ENCODE results near the gene CDC27. TPM values are rescaled to one million over a fixed set of nuclear protein-coding genes. Genes with fewer than 3 reads are reported as not detected.
"Not testable (repeated sequence)": the region's sequence is repeated elsewhere in the genome, so short reads cannot be mapped to it uniquely, and the experiment has no call there.

The CDC27 gene
- total RNA-seq, 2 experiments from 2014 or later = 52.5 to 52.8 TPM

DNA sequence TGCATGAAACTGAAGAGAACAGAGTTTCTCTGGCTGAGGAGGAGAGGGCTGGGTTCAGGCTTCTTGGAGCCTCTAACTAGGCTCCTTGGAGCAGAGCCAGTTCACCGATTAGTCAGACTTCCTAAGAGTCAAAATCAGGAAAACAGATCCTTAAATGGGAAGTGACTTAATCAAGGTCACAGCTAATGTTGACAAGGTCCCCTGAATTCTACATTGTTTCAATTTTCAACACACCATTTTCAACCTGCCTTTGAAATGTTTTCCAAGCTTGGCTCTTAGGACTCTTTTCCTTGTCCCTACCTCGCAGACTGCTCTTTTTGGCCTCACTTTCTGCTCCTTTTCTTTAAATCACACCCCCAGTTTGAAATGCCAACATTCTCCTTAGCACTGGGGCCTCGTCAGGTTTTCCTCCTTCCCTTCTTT is 36.4 kb upstream of the CDC27 start:
- TF ChIP-seq, protein P1, sequence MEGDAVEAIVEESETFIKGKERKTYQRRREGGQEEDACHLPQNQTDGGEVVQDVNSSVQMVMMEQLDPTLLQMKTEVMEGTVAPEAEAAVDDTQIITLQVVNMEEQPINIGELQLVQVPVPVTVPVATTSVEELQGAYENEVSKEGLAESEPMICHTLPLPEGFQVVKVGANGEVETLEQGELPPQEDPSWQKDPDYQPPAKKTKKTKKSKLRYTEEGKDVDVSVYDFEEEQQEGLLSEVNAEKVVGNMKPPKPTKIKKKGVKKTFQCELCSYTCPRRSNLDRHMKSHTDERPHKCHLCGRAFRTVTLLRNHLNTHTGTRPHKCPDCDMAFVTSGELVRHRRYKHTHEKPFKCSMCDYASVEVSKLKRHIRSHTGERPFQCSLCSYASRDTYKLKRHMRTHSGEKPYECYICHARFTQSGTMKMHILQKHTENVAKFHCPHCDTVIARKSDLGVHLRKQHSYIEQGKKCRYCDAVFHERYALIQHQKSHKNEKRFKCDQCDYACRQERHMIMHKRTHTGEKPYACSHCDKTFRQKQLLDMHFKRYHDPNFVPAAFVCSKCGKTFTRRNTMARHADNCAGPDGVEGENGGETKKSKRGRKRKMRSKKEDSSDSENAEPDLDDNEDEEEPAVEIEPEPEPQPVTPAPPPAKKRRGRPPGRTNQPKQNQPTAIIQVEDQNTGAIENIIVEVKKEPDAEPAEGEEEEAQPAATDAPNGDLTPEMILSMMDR (IDR thresholded peaks at IDR 0.05) = no peak
- Histone ChIP-seq H3K27ac (ENCODE audit: low read depth in 1 of 2, low read length in 2 of 2) (no peak overlapping the region), H3K36me3 (ENCODE audit: insufficient read depth, low read length) (no peaks in the 10 kb centered on the region), H3K4me3 (ENCODE audit: low read length) (no peak overlapping the region), H3K27me3 (ENCODE audit: control insufficient read depth in 1 of 2, insufficient read depth in 2 of 2, low read length in 2 of 2) (no peaks in the 10 kb centered on the region), H3K4me1 (ENCODE audit: insufficient read depth, low read length) (peaks cover 21% of the 10 kb centered on the region), H3K9me3 (ENCODE audit: control insufficient read depth in 1 of 2, insufficient read depth in 1 of 2, low read length in 2 of 2) (no peaks in the 10 kb centered on the region)
- CTCF ChIA-PET = no interaction called here
- H3K27me3 Mint-ChIP-seq = peaks cover 10% of the 10 kb centered on the region
- DNase-seq (no peak), ATAC-seq (ENCODE audit: poor library complexity) (no peak)
- POLR2A ChIA-PET = interaction anchor here (1.0 kb wide), 1 partner anchor 99 kb away, joined by 3 read pairs; no protein-coding TSS in a partner anchor
- intact Hi-C loops (cut with DNase I, micrococcal nuclease) = no loop called here
- no peak overlapping the region for H3K27ac Mint-ChIP-seq
- H3K4me3 Mint-ChIP-seq = no peak overlapping the region
- H3K9me3 Mint-ChIP-seq = no peaks in the 10 kb centered on the region
- H3K4me1 Mint-ChIP-seq (ENCODE audit: low read depth) = peaks cover 17% of the 10 kb centered on the region
- H3K36me3 Mint-ChIP-seq (ENCODE audit: low read depth) = no peaks in the 10 kb centered on the region

DNA sequence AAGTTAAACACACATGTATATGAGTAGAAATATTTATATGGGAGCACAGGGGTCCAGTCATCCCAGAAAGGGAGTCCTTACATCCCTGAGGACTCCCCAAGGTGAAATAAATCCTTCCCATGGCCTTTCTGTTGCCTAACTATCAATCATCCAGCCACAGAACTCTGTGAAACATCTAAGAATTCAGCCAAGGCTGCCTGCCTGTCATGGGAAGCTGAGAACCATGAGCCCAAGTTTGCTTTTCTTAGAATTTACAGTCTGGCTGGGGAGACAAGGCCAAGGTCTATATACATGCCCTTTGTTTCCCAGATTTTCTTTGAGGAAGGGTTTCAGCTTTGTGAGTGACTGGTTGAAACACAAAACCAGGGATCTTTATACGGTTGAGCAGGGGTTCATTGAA is 35.9 kb upstream of the CDC27 start:
- intact Hi-C loops (cut with DNase I, micrococcal nuclease) = no loop called here
- Mint-ChIP-seq H3K27me3 (peaks cover 6% of the 10 kb centered on the region), H3K36me3 (ENCODE audit: low read depth) (no peaks in the 10 kb centered on the region), H3K4me1 (ENCODE audit: low read depth) (peaks cover 17% of the 10 kb centered on the region), H3K4me3 (no peak overlapping the region), H3K27ac (no peak overlapping the region), H3K9me3 (no peaks in the 10 kb centered on the region)
- DNase-seq = no peak
- POLR2A ChIA-PET = interaction anchor here (1.0 kb wide), 1 partner anchor 99 kb away, joined by 3 read pairs; no protein-coding TSS in a partner anchor
- no peaks in the 10 kb centered on the region for H3K9me3 ChIP-seq (ENCODE audit: control insufficient read depth in 1 of 2, insufficient read depth in 1 of 2, low read length in 2 of 2)
- TF ChIP-seq, protein P1 (IDR thresholded peaks at IDR 0.05) = no peak
- ATAC-seq (ENCODE audit: poor library complexity) = no peak
- H3K4me1 ChIP-seq (ENCODE audit: insufficient read depth, low read length) = peaks cover 24% of the 10 kb centered on the region
- CTCF ChIA-PET = no interaction called here
- no peaks in the 10 kb centered on the region for H3K27me3 ChIP-seq (ENCODE audit: control insufficient read depth in 1 of 2, insufficient read depth in 2 of 2, low read length in 2 of 2)
- no peaks in the 10 kb centered on the region for H3K36me3 ChIP-seq (ENCODE audit: insufficient read depth, low read length)
- H3K4me3 ChIP-seq (ENCODE audit: low read length) = no peak overlapping the region
- H3K27ac ChIP-seq (ENCODE audit: low read depth in 1 of 2, low read length in 2 of 2) = no peak overlapping the region

DNA sequence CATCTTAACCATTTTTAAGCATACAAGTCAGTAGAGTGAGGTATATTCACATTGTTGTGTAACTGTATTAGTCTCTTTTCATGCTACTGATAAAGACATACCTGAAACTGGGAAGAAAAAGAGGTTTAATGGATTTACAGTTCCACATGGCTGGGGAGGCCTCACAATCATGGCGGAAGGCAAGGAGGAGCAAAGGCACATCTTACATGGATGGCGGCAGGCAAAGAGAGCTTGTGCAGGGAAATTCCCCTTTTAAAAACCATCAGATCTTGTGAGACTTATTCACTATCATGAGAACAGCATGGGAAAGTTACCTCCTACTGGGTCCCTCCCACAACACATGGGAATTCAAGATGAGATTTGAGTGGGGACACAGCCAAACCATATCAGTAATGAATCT is 35.0 kb upstream of the CDC27 start:
- H3K27ac ChIP-seq (ENCODE audit: low read depth in 1 of 2, low read length in 2 of 2); intact Hi-C loops (cut with DNase I, micrococcal nuclease); H3K9me3 ChIP-seq (ENCODE audit: control insufficient read depth in 1 of 2, insufficient read depth in 1 of 2, low read length in 2 of 2); POLR2A ChIA-PET; H3K4me3 ChIP-seq (ENCODE audit: low read length); DNase-seq; H3K27me3 Mint-ChIP-seq; H3K27me3 ChIP-seq (ENCODE audit: control insufficient read depth in 1 of 2, insufficient read depth in 2 of 2, low read length in 2 of 2); H3K36me3 Mint-ChIP-seq (ENCODE audit: low read depth); CTCF ChIA-PET; H3K36me3 ChIP-seq (ENCODE audit: insufficient read depth, low read length); H3K27ac Mint-ChIP-seq; H3K9me3 Mint-ChIP-seq; H3K4me3 Mint-ChIP-seq; ATAC-seq (ENCODE audit: poor library complexity): not testable (repeated sequence)
- H3K4me1 ChIP-seq (ENCODE audit: insufficient read depth, low read length) = peaks cover 25% of the 10 kb centered on the region
- peaks cover 16% of the 10 kb centered on the region for H3K4me1 Mint-ChIP-seq (ENCODE audit: low read depth)

DNA sequence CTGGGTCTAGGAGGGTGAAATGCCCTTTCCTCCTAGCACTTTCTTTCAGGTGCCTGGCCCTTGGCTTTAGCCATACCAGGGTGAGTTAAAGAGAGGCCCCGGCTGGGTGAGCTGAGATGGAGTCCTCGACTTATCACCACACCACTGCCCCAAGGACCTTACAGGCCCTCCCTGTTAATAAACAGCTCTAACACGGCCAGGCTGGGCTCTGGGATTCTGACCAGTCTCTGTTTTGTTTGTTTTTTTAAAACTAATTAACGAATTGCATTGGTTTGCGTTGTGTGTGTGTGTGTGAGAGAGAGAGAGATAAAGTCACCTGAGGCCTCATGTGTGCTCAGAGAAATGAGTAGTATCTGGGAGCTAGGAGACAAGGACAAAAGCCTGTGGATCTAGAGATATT is 34.4 kb upstream of the CDC27 start:
- Mint-ChIP-seq H3K36me3 (ENCODE audit: low read depth) (no peaks in the 10 kb centered on the region), H3K27me3 (no peaks in the 10 kb centered on the region), H3K9me3 (no peaks in the 10 kb centered on the region), H3K27ac (no peak overlapping the region), H3K4me1 (ENCODE audit: low read depth) (peaks cover 22% of the 10 kb centered on the region), H3K4me3 (no peak overlapping the region)
- Histone ChIP-seq H3K27ac (ENCODE audit: low read depth in 1 of 2, low read length in 2 of 2) (no peak overlapping the region), H3K27me3 (ENCODE audit: control insufficient read depth in 1 of 2, insufficient read depth in 2 of 2, low read length in 2 of 2) (no peaks in the 10 kb centered on the region), H3K9me3 (ENCODE audit: control insufficient read depth in 1 of 2, insufficient read depth in 1 of 2, low read length in 2 of 2) (no peaks in the 10 kb centered on the region), H3K4me1 (ENCODE audit: insufficient read depth, low read length) (peaks cover 31% of the 10 kb centered on the region), H3K36me3 (ENCODE audit: insufficient read depth, low read length) (no peaks in the 10 kb centered on the region), H3K4me3 (ENCODE audit: low read length) (no peak overlapping the region)
- ATAC-seq (ENCODE audit: poor library complexity) (no peak), DNase-seq (no peak)
- POLR2A ChIA-PET = no interaction called here
- TF ChIP-seq, protein P1 (IDR thresholded peaks at IDR 0.05) = no peak
- intact Hi-C loops (cut with DNase I, micrococcal nuclease) = no loop called here
- CTCF ChIA-PET = no interaction called here

All from CD4-positive, alpha-beta T cell (primary cell).